Measurements from ENCODE around the gene MOG. TPM values are rescaled to one million over a fixed set of nuclear protein-coding genes. Genes with fewer than 3 reads are reported as not detected.
A peak's percentile ranks its signal among the peaks of the same experiment; 100 is the strongest.
"Not testable (repeated sequence)": the region's sequence is repeated elsewhere in the genome, so short reads cannot be mapped to it uniquely, and the experiment has no call there.

Gene MOG
- polyA plus RNA-seq, 3 donors, result not detected

GRCh38 chr6:29656157-29656556 is 735 bp upstream of the MOG start:
- Mint-ChIP-seq H3K27ac (no peak overlapping the region), H3K36me3 (no peaks in the 10 kb centered on the region), H3K27me3 (ENCODE audit: low read depth in 3 of 3) (peaks cover 8 to 19% (median 13%) of the 10 kb centered on the region in 3 donors), H3K4me1 (peaks cover 3% of the 10 kb centered on the region), H3K4me3 (no peak overlapping the region), H3K9me3 (peaks cover 0 to 3% (median 0%) of the 10 kb centered on the region in 7 donors)
- H3K4me2 ChIP-seq (replicated peaks; ENCODE audit: extremely low read depth, low read length, poor library complexity, severe bottlenecking), result no peak overlapping the region
- no CpG with 5 or more reads among the region's 2 CpGs for WGBS (ENCODE audit: insufficient coverage)
- H3K79me2 ChIP-seq (ENCODE audit: insufficient read depth, low read length), result no peaks in the 10 kb centered on the region
- no peak overlapping the region for H3K27ac ChIP-seq (ENCODE audit: low read depth in 1 of 2, low read length in 2 of 2)
- no peak for TF ChIP-seq CTCF (IDR thresholded peaks at IDR 0.05)
- H3K4me1 ChIP-seq (ENCODE audit: control insufficient read depth in 1 of 2, insufficient read depth in 2 of 2, low read length in 2 of 2), result no peaks in the 10 kb centered on the region
- no peaks in the 10 kb centered on the region for H3K36me3 ChIP-seq (replicated peaks in 1 of 2; ENCODE audit: control insufficient read depth in 1 of 2, insufficient read depth in 2 of 2, low read length in 2 of 2)
- no peaks in the 10 kb centered on the region for H3K9me3 ChIP-seq (replicated peaks in 1 of 2; ENCODE audit: control insufficient read depth in 1 of 2, insufficient read depth in 1 of 2, low read length in 2 of 2)
- no peaks in the 10 kb centered on the region for H4K20me1 ChIP-seq (ENCODE audit: insufficient read depth, low read length)
- no peak overlapping the region for H3K4me3 ChIP-seq (replicated peaks in 1 of 3; ENCODE audit: low read depth in 2 of 3, low read length in 3 of 3)
- H2AFZ ChIP-seq (ENCODE audit: insufficient read depth, low read depth, low read length, poor library complexity, severe bottlenecking), result no peak overlapping the region
- H3K27me3 ChIP-seq (ENCODE audit: control insufficient read depth in 2 of 2, insufficient read depth in 2 of 2, low read length in 2 of 2), result peaks cover 0 to 23% of the 10 kb centered on the region in 2 donors
- no peak overlapping the region for H3K9ac ChIP-seq (ENCODE audit: insufficient read depth, low read length, poor library complexity, severe bottlenecking)
- DNase-seq, result no peak
- intact Hi-C loops (cut with micrococcal nuclease), result no loop called here

- Mint-ChIP-seq H3K27me3 (ENCODE audit: low read depth in 3 of 3) (peaks cover 24 to 36% (median 26%) of the 10 kb centered on the region in 3 donors), H3K27ac (no peak overlapping the region), H3K36me3 (no peaks in the 10 kb centered on the region), H3K9me3 (peaks cover 0 to 3% (median 0%) of the 10 kb centered on the region in 7 donors), H3K4me1 (peaks cover 3% of the 10 kb centered on the region), H3K4me3 (peak overlapping the region in 1 of 2 donors; percentile 47)
- no peak for TF ChIP-seq CTCF (IDR thresholded peaks at IDR 0.05)
- H3K27ac ChIP-seq (ENCODE audit: low read depth in 1 of 2, low read length in 2 of 2), result no peak overlapping the region
- DNase-seq, result no peak
- H3K79me2 ChIP-seq (ENCODE audit: insufficient read depth, low read length), result no peaks in the 10 kb centered on the region
- H4K20me1 ChIP-seq (ENCODE audit: insufficient read depth, low read length), result no peaks in the 10 kb centered on the region
- H3K27me3 ChIP-seq (ENCODE audit: control insufficient read depth in 2 of 2, insufficient read depth in 2 of 2, low read length in 2 of 2), result peaks cover 0 to 22% of the 10 kb centered on the region in 2 donors
- H3K9ac ChIP-seq (ENCODE audit: insufficient read depth, low read length, poor library complexity, severe bottlenecking), result no peak overlapping the region
- H3K4me2 ChIP-seq (replicated peaks; ENCODE audit: extremely low read depth, low read length, poor library complexity, severe bottlenecking), result no peak overlapping the region
- H2AFZ ChIP-seq (ENCODE audit: insufficient read depth, low read depth, low read length, poor library complexity, severe bottlenecking), result no peak overlapping the region
- 83% methylated on average over 1 of the region's 3 CpGs for WGBS (ENCODE audit: insufficient coverage)
- no peaks in the 10 kb centered on the region for H3K9me3 ChIP-seq (replicated peaks in 1 of 2; ENCODE audit: control insufficient read depth in 1 of 2, insufficient read depth in 1 of 2, low read length in 2 of 2)
- no peak overlapping the region for H3K4me3 ChIP-seq (replicated peaks in 1 of 3; ENCODE audit: low read depth in 2 of 3, low read length in 3 of 3)
- intact Hi-C loops (cut with micrococcal nuclease), result no loop called here
- H3K4me1 ChIP-seq (ENCODE audit: control insufficient read depth in 1 of 2, insufficient read depth in 2 of 2, low read length in 2 of 2), result no peaks in the 10 kb centered on the region
- H3K36me3 ChIP-seq (replicated peaks in 1 of 2; ENCODE audit: control insufficient read depth in 1 of 2, insufficient read depth in 2 of 2, low read length in 2 of 2), result no peaks in the 10 kb centered on the region
Measured at GRCh38 chr6:29661071-29661470, 4.2 kb downstream of the MOG start.

GRCh38 chr6:29661502-29662141 is 4.7 kb downstream of the MOG start:
- H3K27ac ChIP-seq (ENCODE audit: low read depth in 1 of 2, low read length in 2 of 2); H3K4me2 ChIP-seq (replicated peaks; ENCODE audit: extremely low read depth, low read length, poor library complexity, severe bottlenecking); H3K9ac ChIP-seq (ENCODE audit: insufficient read depth, low read length, poor library complexity, severe bottlenecking); H4K20me1 ChIP-seq (ENCODE audit: insufficient read depth, low read length); H3K27ac Mint-ChIP-seq; H3K36me3 ChIP-seq (replicated peaks in 1 of 2; ENCODE audit: control insufficient read depth in 1 of 2, insufficient read depth in 2 of 2, low read length in 2 of 2); H3K4me3 ChIP-seq (replicated peaks in 1 of 3; ENCODE audit: low read depth in 2 of 3, low read length in 3 of 3); intact Hi-C loops (cut with micrococcal nuclease); H3K9me3 Mint-ChIP-seq; H3K4me1 Mint-ChIP-seq; H3K36me3 Mint-ChIP-seq; H2AFZ ChIP-seq (ENCODE audit: insufficient read depth, low read depth, low read length, poor library complexity, severe bottlenecking); DNase-seq; H3K4me1 ChIP-seq (ENCODE audit: control insufficient read depth in 1 of 2, insufficient read depth in 2 of 2, low read length in 2 of 2); H3K79me2 ChIP-seq (ENCODE audit: insufficient read depth, low read length); H3K9me3 ChIP-seq (replicated peaks in 1 of 2; ENCODE audit: control insufficient read depth in 1 of 2, insufficient read depth in 1 of 2, low read length in 2 of 2): not testable (repeated sequence)
- WGBS (ENCODE audit: insufficient coverage), result 61% methylated on average over 8 of the region's 14 CpGs
- peak overlapping the region in 1 of 2 donors; percentile 55 for H3K4me3 Mint-ChIP-seq
- H3K27me3 Mint-ChIP-seq (ENCODE audit: low read depth in 3 of 3), result peaks cover 23 to 36% (median 26%) of the 10 kb centered on the region in 3 donors
- H3K27me3 ChIP-seq (ENCODE audit: control insufficient read depth in 2 of 2, insufficient read depth in 2 of 2, low read length in 2 of 2), result peaks cover 0 to 18% of the 10 kb centered on the region in 2 donors
